Heart left ventricle (tissue), 16 donors: ENCODE measurements around the gene SS18. TPM values are rescaled to one million over a fixed set of nuclear protein-coding genes. Genes with fewer than 3 reads are reported as not detected.

Source experiments
- ATAC-seq, 4 donors: fragments of 200-7000 bp; cut with Tn5 transposase; one replicate each; pipeline ENCODE4 v1.9.1; 2020 to 2022; ENCODE audit warnings: moderate library complexity in 4 of 4, mild to moderate bottlenecking in 3 of 4, moderate number of reproducible peaks in 1 of 4
- DNase-seq, 5 donors: peaks; one replicate each; pipeline ENCODE4 v3.0.0-alpha.2; 2020
- H3K27ac ChIP-seq, 12 donors: fragments of 200-600 bp; sonication (generic) in 4 of 12; one replicate each; pipeline versions ENCODE4 v1.5.0 to v1.8.0; 2016 to 2022; ENCODE audit warnings: mild to moderate bottlenecking in 2 of 12
- H3K27me3 ChIP-seq, 9 donors: fragments of 200-600 bp; sonication (generic) in 2 of 9; one replicate each; pipeline versions ENCODE4 v1.5.1 to v1.8.0; 2016 to 2022; ENCODE audit warnings: mild to moderate bottlenecking in 3 of 9
- H3K36me3 ChIP-seq, 9 donors: fragments of 200-600 bp; sonication (generic) in 2 of 9; one replicate each; pipeline versions ENCODE4 v1.5.0 to v1.8.0; 2018 to 2022; ENCODE audit warnings: mild to moderate bottlenecking in 2 of 9
- H3K4me1 ChIP-seq, 12 donors: fragments of 200-600 bp; sonication (generic) in 4 of 12; one replicate each; pipeline versions ENCODE4 v1.5.0 to v1.8.0; 2016 to 2022; ENCODE audit warnings: mild to moderate bottlenecking in 3 of 12
- H3K4me3 ChIP-seq, 12 donors: fragments of 200-600 bp; sonication (generic) in 4 of 12; one replicate each; pipeline versions ENCODE4 v1.5.0 to v1.8.0; 2017 to 2022; ENCODE audit warnings: mild to moderate bottlenecking in 9 of 12, moderate library complexity in 4 of 12
- H3K9me3 ChIP-seq, 12 donors: fragments of 200-600 bp; sonication (generic) in 4 of 12; one replicate each; pipeline versions ENCODE4 v1.5.0 to v1.8.0; 2016 to 2022; ENCODE audit warnings: mild to moderate bottlenecking in 1 of 12
- CTCF ChIP-seq, 12 donors: fragments of 200-600 bp; sonication (generic) in 4 of 12; IDR thresholded peaks; one replicate each; pipeline versions ENCODE4 v1.5.0 to v1.8.0; 2018 to 2022; ENCODE audit warnings: antibody characterized with exemption in 12 of 12, mild to moderate bottlenecking in 5 of 12
- POLR2A ChIP-seq, 2 donors: fragments of 450-650 bp; IDR thresholded peaks; one replicate each; pipeline ENCODE4 v1.6.1; 2017; ENCODE audit warnings: antibody characterized with exemption in 2 of 2, mild to moderate bottlenecking in 2 of 2, moderate library complexity in 2 of 2
- WGBS, 4 donors: extraction: QIAGEN DNeasy Blood & Tissue Kit in 2 of 4; methylation state at CpG; one replicate each; pipeline versions ENCODE4 v1.1.5 to v1.1.7; 2013 to 2018; 5-methylcytosine and 5-hydroxymethylcytosine counted together
- intact Hi-C, 10 donors: fragments of 100-400 bp; cut with DNase I; formaldehyde crosslinking; loops; one replicate each; pipeline versions ENCODE4 v1.11.1 to v1.14.2; 2022
- polyA plus RNA-seq, 2 donors: library from polyadenylated mRNA; stranded (reverse); fragments of 200-250 nt; gene quantifications; one replicate each; pipeline ENCODE4 v1.2.3, GENCODE V29; 2013
- total RNA-seq, 9 donors: library from RNA; depleted of rRNA in 2 of 9; stranded (reverse); fragments of >200 nt in 2 of 9; fragmentation: NEBNext Ultra II Directional in 3 of 9; extraction: Animal tissue kit (Norgen Biotek cat#: 25700) in 3 of 9; gene quantifications; one replicate each; pipeline versions ENCODE4 v1.1.0 to v1.2.4, GENCODE V29; 2016 to 2023
- donor health status: ischemic (EF 13 %, LVEDD 7.1; RV severe dilation, severe dysfunction).
- donor health status: healthy with polysubstance abuse.
- donor health status: DM: no; HTN: yes; CAD: no.
- donor health status: DM: no; HTN: no; CAD: no.
- donor health status: ischemic (EF 25% LVEDD 6.9; RV normal size, moderate dysfunction).
- donor health status: ischemic (EF 25% LVEDD 5.7; RV mildly dilated, moderate dysfunction).
- donor health status: healthy.
- donor health status: DM: yes; HTN: yes; CAD: no.
- donor health status: ischemic (EF 35%, LVEDD 5.7; RV mildly dilated, moderate dysfunction).
- donor health status: nonischemic (EF 11% LVEDD 7.7; RV severe dilation, severe dysfunction).
- donor health status: DM: yes; HTN: yes; CAD: no.
- donor health status: PGD.
- donor health status: ischemic (EF 29% LVEDD 5.4; RV normal size, mild dysfunction).
- donor health status: nonischemic (EF 23%, LVEDD 6.1; RV moderate dilation, normal function).

The SS18 gene
- total and polyA plus RNA-seq, 11 donors: 14.4 to 60.5 (median 38.3) TPM

GRCh38 chr18:26005950-26006349, 84.5 kb downstream of the SS18 start:
- intact Hi-C loops: loop anchor here in 1 of 10 donors (10.0 kb wide), 1 partner anchor 61 kb away; no protein-coding TSS in a partner anchor
- ATAC-seq (no peak), DNase-seq (no peak)
- no peaks in the 10 kb centered on the region for H3K9me3 ChIP-seq
- H3K36me3 ChIP-seq: peaks cover 0 to 3% (median 0%) of the 10 kb centered on the region in 9 donors
- H3K27me3 ChIP-seq: no peaks in the 10 kb centered on the region
- no peaks in the 10 kb centered on the region for H3K4me1 ChIP-seq
- H3K4me3 ChIP-seq: no peak overlapping the region
- no peak overlapping the region for H3K27ac ChIP-seq
- TF ChIP-seq POLR2A (IDR thresholded peaks at IDR 0.05): no peak
- no peak for TF ChIP-seq CTCF (IDR thresholded peaks at IDR 0.05)
- WGBS, 4 donors: 61 to 70% (median 66%) methylated on average over 1 of the region's 1 CpG

GRCh38 chr18:26004832-26005231, 85.6 kb downstream of the SS18 start:
- H3K4me1 ChIP-seq: no peaks in the 10 kb centered on the region
- no peaks in the 10 kb centered on the region for H3K9me3 ChIP-seq
- no peak overlapping the region for H3K4me3 ChIP-seq
- H3K36me3 ChIP-seq: no peaks in the 10 kb centered on the region
- no peak overlapping the region for H3K27ac ChIP-seq
- no peak for DNase-seq
- WGBS, 4 donors: 88 to 92% (median 89%) methylated on average over 13 of the region's 13 CpGs
- intact Hi-C loops: loop anchor here in 1 of 10 donors (10.0 kb wide), 1 partner anchor 60 kb away; no protein-coding TSS in a partner anchor
- H3K27me3 ChIP-seq: no peaks in the 10 kb centered on the region
- TF ChIP-seq CTCF (IDR thresholded peaks at IDR 0.05) (no peak), POLR2A (IDR thresholded peaks at IDR 0.05) (no peak)
- no peak for ATAC-seq

GRCh38 chr18:26003817-26004216, 86.6 kb downstream of the SS18 start:
- Histone ChIP-seq H3K27me3 (no peaks in the 10 kb centered on the region), H3K27ac (no peak overlapping the region), H3K36me3 (no peaks in the 10 kb centered on the region), H3K9me3 (peaks cover 0 to 4% (median 0%) of the 10 kb centered on the region in 12 donors), H3K4me3 (no peak overlapping the region), H3K4me1 (no peaks in the 10 kb centered on the region)
- intact Hi-C loops: loop anchor here in 1 of 10 donors (10.0 kb wide), 1 partner anchor 59 kb away; no protein-coding TSS in a partner anchor
- TF ChIP-seq CTCF (IDR thresholded peaks at IDR 0.05) (no peak), POLR2A (IDR thresholded peaks at IDR 0.05) (no peak)
- WGBS, 4 donors: 80 to 89% (median 85%) methylated on average over 4 of the region's 4 CpGs
- no peak for ATAC-seq
- DNase-seq: no peak

GRCh38 chr18:26003356-26003755, 87.1 kb downstream of the SS18 start:
- TF ChIP-seq CTCF (IDR thresholded peaks at IDR 0.05) (no peak), POLR2A (IDR thresholded peaks at IDR 0.05) (no peak)
- ATAC-seq (no peak), DNase-seq (no peak)
- WGBS, 4 donors: 73 to 84% (median 81%) methylated on average over 2 of the region's 2 CpGs
- Histone ChIP-seq H3K9me3 (peaks cover 0 to 4% (median 0%) of the 10 kb centered on the region in 12 donors), H3K4me3 (no peak overlapping the region), H3K4me1 (no peaks in the 10 kb centered on the region), H3K36me3 (no peaks in the 10 kb centered on the region), H3K27me3 (no peaks in the 10 kb centered on the region), H3K27ac (no peak overlapping the region)
- intact Hi-C loops: loop anchor here in 1 of 10 donors (10.0 kb wide), 1 partner anchor 59 kb away; no protein-coding TSS in a partner anchor
